Measurements from ENCODE around the gene PRR7. TPM values are rescaled to one million over a fixed set of nuclear protein-coding genes. Genes with fewer than 3 reads are reported as not detected.
A peak's percentile ranks its signal among the peaks of the same experiment; 100 is the strongest.

PRR7 gene, protein sequence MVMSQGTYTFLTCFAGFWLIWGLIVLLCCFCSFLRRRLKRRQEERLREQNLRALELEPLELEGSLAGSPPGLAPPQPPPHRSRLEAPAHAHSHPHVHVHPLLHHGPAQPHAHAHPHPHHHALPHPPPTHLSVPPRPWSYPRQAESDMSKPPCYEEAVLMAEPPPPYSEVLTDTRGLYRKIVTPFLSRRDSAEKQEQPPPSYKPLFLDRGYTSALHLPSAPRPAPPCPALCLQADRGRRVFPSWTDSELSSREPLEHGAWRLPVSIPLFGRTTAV
- total RNA-seq = 1 to 10 TPM; 5.0 to 7.7 (median 6.4) TPM

DNA sequence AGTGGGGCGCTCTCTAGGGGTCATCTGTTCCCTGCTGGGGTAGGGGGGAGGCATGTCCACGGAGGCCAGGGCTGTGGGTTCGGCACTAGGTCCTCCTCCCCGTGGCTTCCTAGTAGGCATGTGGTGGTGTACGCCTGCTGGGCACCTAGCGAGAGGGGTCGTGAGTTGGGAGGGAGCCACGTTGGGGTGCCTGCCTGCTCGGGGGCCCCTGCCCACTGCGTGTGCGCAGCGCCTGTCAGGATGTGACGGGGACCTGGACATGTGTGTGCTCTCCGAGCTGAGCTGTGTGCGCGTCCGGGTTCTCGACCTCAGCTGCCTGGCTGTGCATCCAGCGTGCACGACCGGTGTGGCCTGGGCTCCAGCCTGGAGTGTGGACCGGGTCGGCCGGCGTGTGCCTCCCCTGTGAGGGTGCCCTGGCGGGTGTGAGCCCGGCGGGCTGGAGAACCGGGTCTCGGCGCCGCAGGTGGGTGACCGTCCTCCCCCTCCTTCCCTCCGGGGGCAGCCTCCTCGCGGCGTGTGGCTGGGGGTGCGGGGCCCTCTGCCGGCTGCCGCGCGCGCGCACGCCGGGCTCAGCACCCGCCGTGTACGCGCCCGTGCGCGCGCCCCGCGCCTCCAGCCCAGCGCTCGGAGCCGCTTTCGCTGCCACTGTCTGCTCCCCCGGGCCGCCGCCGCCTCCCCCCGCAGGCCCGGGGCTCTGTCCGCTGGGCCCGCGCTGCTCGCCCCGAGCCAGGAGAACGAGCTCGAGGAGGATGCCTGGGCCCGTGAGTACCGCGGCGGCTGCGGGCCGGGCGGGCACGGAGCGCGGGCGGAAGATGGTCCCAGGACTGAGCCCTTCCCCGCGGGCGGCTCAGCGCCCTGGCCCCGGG lies at the start of gene PRR7:
TSS of gene PRR7 (plus strand) at position 615 of the 866 bp plus-strand sequence. CDS start 8,254 bp downstream, outside the sequence.
- peaks cover 29 to 78% (median 32%) of the 10 kb centered on the region in 3 donors for H3K4me1 ChIP-seq
- intact Hi-C loops (cut with DNase I) = no loop called here
- peaks cover 0 to 46% (median 0%) of the 10 kb centered on the region in 4 donors for H3K27me3 ChIP-seq
- no peak for DNase-seq
- no peaks in the 10 kb centered on the region for H3K9me3 ChIP-seq
- peaks cover under 1 to 12% (median 8%) of the 10 kb centered on the region in 3 donors for H3K36me3 ChIP-seq
- H3K27ac ChIP-seq = peak within 1 kb of the TSS in 3 of 4 donors; percentile 61 to 63 (median 62)
- H3K4me3 ChIP-seq = peak within 1 kb of the TSS; percentile 45 to 82 (median 70)
- TF ChIP-seq POLR2A (IDR thresholded peaks at IDR 0.05) = peak in 1 of 4 donors; percentile 27
- TF ChIP-seq, protein P1, sequence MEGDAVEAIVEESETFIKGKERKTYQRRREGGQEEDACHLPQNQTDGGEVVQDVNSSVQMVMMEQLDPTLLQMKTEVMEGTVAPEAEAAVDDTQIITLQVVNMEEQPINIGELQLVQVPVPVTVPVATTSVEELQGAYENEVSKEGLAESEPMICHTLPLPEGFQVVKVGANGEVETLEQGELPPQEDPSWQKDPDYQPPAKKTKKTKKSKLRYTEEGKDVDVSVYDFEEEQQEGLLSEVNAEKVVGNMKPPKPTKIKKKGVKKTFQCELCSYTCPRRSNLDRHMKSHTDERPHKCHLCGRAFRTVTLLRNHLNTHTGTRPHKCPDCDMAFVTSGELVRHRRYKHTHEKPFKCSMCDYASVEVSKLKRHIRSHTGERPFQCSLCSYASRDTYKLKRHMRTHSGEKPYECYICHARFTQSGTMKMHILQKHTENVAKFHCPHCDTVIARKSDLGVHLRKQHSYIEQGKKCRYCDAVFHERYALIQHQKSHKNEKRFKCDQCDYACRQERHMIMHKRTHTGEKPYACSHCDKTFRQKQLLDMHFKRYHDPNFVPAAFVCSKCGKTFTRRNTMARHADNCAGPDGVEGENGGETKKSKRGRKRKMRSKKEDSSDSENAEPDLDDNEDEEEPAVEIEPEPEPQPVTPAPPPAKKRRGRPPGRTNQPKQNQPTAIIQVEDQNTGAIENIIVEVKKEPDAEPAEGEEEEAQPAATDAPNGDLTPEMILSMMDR (IDR thresholded peaks at IDR 0.05) = peak in 3 of 6 experiments; percentile 8 to 37 (median 20)
- 0 to 5% methylated on average over 10 to 11 of the region's 89 CpGs for WGBS, 2 donors

DNA sequence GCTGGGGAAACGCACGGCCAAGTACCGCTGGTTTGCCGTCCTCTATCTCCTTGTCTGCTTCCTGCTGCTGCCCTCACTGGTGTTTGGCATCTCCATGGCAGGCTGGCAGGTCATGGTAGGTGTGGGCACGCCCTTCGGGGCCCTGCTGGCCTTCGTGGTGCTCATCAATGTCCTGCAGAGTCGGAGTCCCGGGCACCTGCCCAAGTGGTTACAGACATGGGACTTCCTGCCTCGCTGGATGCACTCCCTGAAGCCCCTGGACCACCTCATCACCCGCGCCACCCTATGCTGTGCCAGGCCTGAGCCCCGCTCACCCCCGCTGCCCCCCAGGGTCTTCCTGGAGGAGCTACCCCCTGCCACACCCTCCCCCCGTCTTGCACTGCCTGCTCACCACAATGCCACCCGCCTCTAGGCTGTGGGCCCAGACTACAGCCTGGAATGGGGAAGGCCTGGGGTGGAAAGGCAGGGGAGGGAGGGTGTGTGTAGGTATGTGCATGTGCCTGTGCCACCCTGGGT lies 48.7 kb upstream of the PRR7 start:
- TF ChIP-seq POLR2A (IDR thresholded peaks at IDR 0.05) = no peak
- TF ChIP-seq, protein P1 (IDR thresholded peaks at IDR 0.05) = no peak
- intact Hi-C loops (cut with DNase I) = loop anchor here (10.0 kb wide), 1 partner anchor 83 kb away; the partner anchor contains the start of gene MXD3

DNA sequence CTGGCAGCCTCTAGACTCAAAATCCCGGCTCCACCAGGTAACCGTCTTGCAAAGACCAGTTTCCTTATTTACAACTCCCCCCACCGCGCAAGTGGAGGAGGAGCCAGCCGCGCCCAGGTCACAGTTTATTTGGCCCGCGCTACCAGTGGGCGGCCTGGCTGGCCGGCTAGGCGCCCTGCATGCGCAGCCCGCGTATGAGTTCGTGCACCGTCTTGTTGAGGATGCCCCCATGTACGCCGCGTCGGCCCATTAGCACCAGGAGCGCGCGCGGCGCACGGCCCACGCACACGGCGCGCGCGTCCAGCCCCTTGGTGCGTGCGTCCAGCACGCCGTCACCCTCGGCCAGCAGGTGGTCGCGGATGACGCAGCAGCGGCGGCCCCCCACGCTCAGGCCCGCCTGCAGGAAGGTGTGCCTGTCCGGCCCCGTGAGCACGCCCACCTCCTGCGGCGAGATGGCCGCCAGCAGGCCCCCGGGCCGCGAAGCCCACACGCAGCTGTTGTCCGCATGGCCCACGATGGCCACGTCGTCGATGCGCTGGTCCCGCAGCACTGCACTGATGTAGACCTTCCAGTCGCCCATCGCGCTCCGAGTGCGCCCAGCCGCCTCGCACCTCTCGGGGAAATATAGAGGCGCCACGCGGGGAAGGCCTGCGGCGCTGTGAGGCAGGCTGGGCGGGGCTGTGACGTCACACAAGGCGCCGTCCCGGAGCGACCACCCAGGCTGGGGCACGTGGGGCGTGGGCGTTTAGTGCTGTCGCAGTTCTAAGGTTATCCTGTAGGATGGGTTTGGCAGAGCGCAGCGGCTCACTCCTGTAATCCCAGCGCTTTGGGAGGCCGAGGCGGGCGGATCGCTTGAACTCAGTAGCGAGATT lies 46.4 kb upstream of the PRR7 start, which contains the start of gene PFN3:
TSS of gene PFN3 (minus strand) at position 665 of the 872 bp plus-strand sequence. CDS start at position 580, 85 bp downstream.
- H3K36me3 ChIP-seq = no peaks in the 10 kb centered on the region
- H3K4me3 ChIP-seq = peak within 1 kb of the TSS in 1 of 4 donors; percentile 21
- WGBS, 2 donors = 54 to 66% methylated on average over 13 to 28 of the region's 92 CpGs
- no peak for TF ChIP-seq POLR2A (IDR thresholded peaks at IDR 0.05)
- TF ChIP-seq, protein P1 (IDR thresholded peaks at IDR 0.05) = no peak
- H3K4me1 ChIP-seq = peaks cover 29 to 47% (median 34%) of the 10 kb centered on the region in 3 donors
- DNase-seq = no peak
- no peaks in the 10 kb centered on the region for H3K9me3 ChIP-seq
- intact Hi-C loops (cut with DNase I) = loop anchor here (10.0 kb wide), 1 partner anchor 85 kb away; the partner anchor contains the start of gene MXD3
- H3K27ac ChIP-seq = no peak within 1 kb of the TSS
- H3K27me3 ChIP-seq = peaks cover 0 to 89% (median 15%) of the 10 kb centered on the region in 4 donors

More for the DNA sequence above, 48.7 kb upstream of the PRR7 start:
- H3K4me3 ChIP-seq = no peak overlapping the region
- 76 to 86% methylated on average over 4 to 10 of the region's 16 CpGs for WGBS, 2 donors
- no peak overlapping the region for H3K27ac ChIP-seq
- no peaks in the 10 kb centered on the region for H3K9me3 ChIP-seq
- peaks cover 8 to 24% (median 12%) of the 10 kb centered on the region in 3 donors for H3K4me1 ChIP-seq
- H3K36me3 ChIP-seq = no peaks in the 10 kb centered on the region
- no peak for DNase-seq
- peaks cover 0 to 72% (median 11%) of the 10 kb centered on the region in 4 donors for H3K27me3 ChIP-seq

DNA sequence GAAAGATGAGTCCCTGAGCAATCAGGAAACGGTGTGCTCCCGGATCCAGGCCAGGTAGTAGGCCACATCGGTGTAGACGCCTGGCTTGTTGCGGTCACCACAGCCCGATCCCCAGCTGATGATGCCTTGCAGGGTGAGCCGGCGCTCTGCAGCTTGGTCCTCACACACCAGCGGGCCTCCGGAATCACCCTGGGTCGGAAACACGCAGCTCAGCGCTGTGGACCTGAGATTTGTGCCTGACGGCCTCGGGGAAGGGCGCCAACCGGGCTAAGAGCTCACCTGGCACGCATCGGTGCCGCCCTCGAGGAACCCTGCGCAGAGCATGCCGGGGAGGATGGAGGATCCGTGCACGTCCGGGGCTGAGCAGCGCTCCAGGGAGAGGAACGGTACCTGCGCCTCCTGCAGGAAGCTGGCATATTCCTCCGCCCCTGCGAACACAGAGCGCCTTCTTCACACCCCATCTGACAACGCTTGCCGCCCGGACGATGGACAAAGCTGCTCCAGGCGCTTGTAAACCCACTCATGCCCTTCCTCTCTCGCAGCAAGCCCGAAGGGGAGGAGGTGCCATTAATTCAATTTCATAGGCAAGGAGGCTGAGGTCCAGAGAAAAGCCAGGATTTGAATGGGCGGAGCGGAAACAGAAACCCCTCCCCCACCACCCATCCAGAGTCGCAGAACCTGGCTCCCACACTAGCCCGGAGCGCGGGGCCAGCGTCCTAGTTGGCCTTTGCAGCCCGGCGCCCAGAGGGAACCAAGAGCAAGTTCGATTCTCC lies 44.2 kb upstream of the PRR7 start:
- Histone ChIP-seq H3K9me3 (no peaks in the 10 kb centered on the region), H3K4me3 (peak overlapping the region; percentile 41 to 79 (median 72)), H3K27me3 (peaks cover 0 to 72% (median 15%) of the 10 kb centered on the region in 4 donors), H3K4me1 (peaks cover 29 to 52% (median 34%) of the 10 kb centered on the region in 3 donors), H3K27ac (peak overlapping the region; percentile 83 to 90 (median 88)), H3K36me3 (no peaks in the 10 kb centered on the region)
- intact Hi-C loops (cut with DNase I) = no loop called here
- DNase-seq = no peak
- TF ChIP-seq POLR2A (IDR thresholded peaks at IDR 0.05) = peak in 1 of 4 donors; percentile 6
- TF ChIP-seq, protein P1 (IDR thresholded peaks at IDR 0.05) = peak; percentile 34 to 78 (median 50)
- WGBS, 2 donors = 0 to 10% methylated on average over 7 to 12 of the region's 49 CpGs

Measured in esophagus squamous epithelium (tissue), 5 donors.